H9 (cell line): Measurements from ENCODE around the gene NPAS1. TPM values are rescaled to one million over a fixed set of nuclear protein-coding genes. Genes with fewer than 3 reads are reported as not detected.
"Not testable (repeated sequence)": the region's sequence is repeated elsewhere in the genome, so short reads cannot be mapped to it uniquely, and the experiment has no call there.

Experiments used
- DNase-seq: peaks from one replicate; pipeline ENCODE4 v3.0.0-alpha.2; 2017
- H2AFZ ChIP-seq: one replicate; pipeline ENCODE4 v1.6.1; 2013; ENCODE audit warnings: mild to moderate bottlenecking, low read length, control low read depth, moderate library complexity
- H2AK5ac ChIP-seq: 2 replicates; pipeline ENCODE4 v1.6.1; 2013; ENCODE audit warnings: low read length, control low read depth, mixed read lengths; ENCODE audit not compliant: insufficient read length
- H2BK120ac ChIP-seq: one replicate; pipeline ENCODE4 v1.6.1; 2013; ENCODE audit warnings: low read depth, mild to moderate bottlenecking, low read length, control low read depth, inconsistent platforms; ENCODE audit not compliant: poor library complexity, severe bottlenecking
- H2BK12ac ChIP-seq: 2 replicates; pipeline ENCODE4 v1.6.1; 2013; ENCODE audit warnings: low read length, control low read depth, mixed read lengths, low read depth; ENCODE audit not compliant: insufficient read length
- H2BK15ac ChIP-seq: 2 replicates; pipeline ENCODE4 v1.6.1; 2013; ENCODE audit warnings: low read depth, low read length, control low read depth
- H2BK20ac ChIP-seq: one replicate; pipeline ENCODE4 v1.6.1; 2013; ENCODE audit warnings: low read depth, mild to moderate bottlenecking, low read length, control low read depth, inconsistent platforms; ENCODE audit not compliant: poor library complexity, severe bottlenecking
- H2BK5ac ChIP-seq: 2 replicates; pipeline ENCODE4 v1.6.1; 2013; ENCODE audit warnings: low read length, control low read depth, mixed read lengths; ENCODE audit not compliant: insufficient read length
- H3K14ac ChIP-seq: 2 replicates; pipeline ENCODE4 v1.6.1; 2013; ENCODE audit warnings: low read length, control low read depth; ENCODE audit not compliant: insufficient read depth
- H3K18ac ChIP-seq: 2 replicates; pipeline ENCODE4 v1.6.1; 2013; ENCODE audit warnings: low read depth, mild to moderate bottlenecking, mixed read lengths, low read length, control low read depth; ENCODE audit not compliant: insufficient read length
- H3K23ac ChIP-seq: 2 replicates; pipeline ENCODE4 v1.6.1; 2013; ENCODE audit warnings: low read length, control low read depth, mixed read lengths, low read depth; ENCODE audit not compliant: insufficient read length
- H3K23me2 ChIP-seq: 2 replicates; pipeline ENCODE4 v1.6.1; 2013; ENCODE audit warnings: low read depth, mild to moderate bottlenecking, mixed read lengths, low read length, control low read depth; ENCODE audit not compliant: insufficient read length, poor library complexity, severe bottlenecking
- H3K27ac ChIP-seq: 2 replicates; pipeline ENCODE4 v1.5.1; 2013; ENCODE audit warnings: low read length, control low read depth, mixed read lengths, low read depth; ENCODE audit not compliant: insufficient read length
- H3K27me3 ChIP-seq: 2 replicates; pipeline ENCODE4 v1.6.1; 2013; ENCODE audit warnings: low read length, control low read depth, inconsistent platforms; ENCODE audit not compliant: insufficient read depth
- H3K4ac ChIP-seq: 2 replicates; pipeline ENCODE4 v1.6.1; 2013; ENCODE audit warnings: low read depth, mild to moderate bottlenecking, control low read depth, inconsistent platforms, low read length, moderate library complexity
- H3K4me1 ChIP-seq: 2 replicates; pipeline ENCODE4 v1.6.1; 2013; ENCODE audit warnings: low read length, control low read depth, inconsistent platforms; ENCODE audit not compliant: insufficient read depth
- H3K4me2 ChIP-seq: 2 replicates; pipeline ENCODE4 v1.6.1; 2013; ENCODE audit warnings: low read length, control low read depth, mixed read lengths; ENCODE audit not compliant: insufficient read length, insufficient read depth
- H3K56ac ChIP-seq: 2 replicates; pipeline ENCODE4 v1.6.1; 2013; ENCODE audit warnings: low read depth, mild to moderate bottlenecking, mixed read lengths, low read length, control low read depth; ENCODE audit not compliant: insufficient read length
- H3K79me1 ChIP-seq: 2 replicates; pipeline ENCODE4 v1.6.1; 2013; ENCODE audit warnings: low read depth, mild to moderate bottlenecking, moderate library complexity, low read length, control low read depth, inconsistent platforms; ENCODE audit not compliant: insufficient read depth, poor library complexity, severe bottlenecking
- H3K79me2 ChIP-seq: 2 replicates; pipeline ENCODE4 v1.6.1; 2013; ENCODE audit warnings: low read length, control low read depth, inconsistent platforms; ENCODE audit not compliant: insufficient read depth
- H3K9ac ChIP-seq: 2 replicates; pipeline ENCODE4 v1.6.1; 2013; ENCODE audit warnings: low read length, control low read depth, mixed read lengths; ENCODE audit not compliant: insufficient read length; ENCODE audit errors: extremely low read depth
- H3K9me3 ChIP-seq: one replicate; pipeline ENCODE4 v1.6.1; 2013; ENCODE audit warnings: low read depth, low read length, inconsistent platforms; ENCODE audit not compliant: control insufficient read depth
- H3T11ph ChIP-seq: one replicate; pipeline ENCODE4 v1.6.1; 2013; ENCODE audit warnings: mild to moderate bottlenecking, low read length, control low read depth, inconsistent platforms
- H4K20me1 ChIP-seq: one replicate; pipeline ENCODE4 v1.6.1; 2013; ENCODE audit not compliant: control insufficient read depth, insufficient read length, insufficient read depth
- H4K5ac ChIP-seq: 2 replicates; pipeline ENCODE4 v1.6.1; 2013; ENCODE audit warnings: low read depth, mild to moderate bottlenecking, mixed read lengths, low read length, control low read depth; ENCODE audit not compliant: insufficient read length
- H4K8ac ChIP-seq: replicated peaks from 2 replicates; pipeline ENCODE4 v1.6.1; 2013; ENCODE audit warnings: low read length, control low read depth, mixed read lengths, low read depth; ENCODE audit not compliant: insufficient read length
- H4K91ac ChIP-seq: 2 replicates; pipeline ENCODE4 v1.6.1; 2013; ENCODE audit warnings: low read depth, mild to moderate bottlenecking, moderate library complexity, mixed read lengths, low read length, control low read depth; ENCODE audit not compliant: insufficient read length
- H3K27ac Mint-ChIP-seq, 3 experiments: 2 replicates in 2 of 3; 3 replicates in 1 of 3; pipeline ENCODE4 v1.8.0; 2020 to 2021; ENCODE audit warnings: mixed read lengths in 3 of 3, mild to moderate bottlenecking in 1 of 3, moderate library complexity in 1 of 3
- H3K27me3 Mint-ChIP-seq: 2 replicates; pipeline ENCODE4 v1.8.0; 2021; ENCODE audit warnings: low read depth, mild to moderate bottlenecking, moderate library complexity, mixed read lengths
- H3K36me3 Mint-ChIP-seq, 3 experiments: 2 replicates in 2 of 3; 3 replicates in 1 of 3; pipeline ENCODE4 v1.8.0; 2020 to 2021; ENCODE audit warnings: low read depth in 3 of 3, mixed read lengths in 3 of 3; ENCODE audit not compliant: insufficient read depth in 1 of 3
- H3K4me1 Mint-ChIP-seq, 2 experiments: 2 replicates each; pipeline ENCODE4 v1.8.0; 2020; ENCODE audit warnings: mixed read lengths in 2 of 2
- H3K4me3 Mint-ChIP-seq, 2 experiments: 2 replicates in 1 of 2; 3 replicates in 1 of 2; pipeline ENCODE4 v1.8.0; 2020 to 2021; ENCODE audit warnings: mild to moderate bottlenecking in 2 of 2, mixed read lengths in 2 of 2, moderate library complexity in 1 of 2
- H3K9me3 Mint-ChIP-seq, 2 experiments: 2 replicates in 1 of 2; 3 replicates in 1 of 2; pipeline ENCODE4 v1.8.0; 2020; ENCODE audit warnings: mild to moderate bottlenecking in 2 of 2, mixed read lengths in 2 of 2, moderate library complexity in 1 of 2
- whole genome bisulfite sequencing: extraction: QIAGEN DNeasy Blood & Tissue Kit; methylation state at CpG from one replicate; pipeline ENCODE4 v1.1.7; 2013; ENCODE audit warnings: missing lambda C conversion rate, low lambda C conversion rate, mixed read lengths; ENCODE audit not compliant: insufficient read length; ENCODE audit errors: extremely low coverage; 5-methylcytosine and 5-hydroxymethylcytosine counted together
- total RNA-seq: library from RNA; stranded (reverse); gene quantifications from 2 replicates; pipeline ENCODE4 v1.2.1, GENCODE V29; 2021
- TF ChIP-seq, protein P1 (sequence below): fragments of 200-600 bp; sonication (generic); conservative IDR thresholded peaks from 3 replicates; pipeline ENCODE4 v1.8.0; 2021; ENCODE audit warnings: antibody characterized with exemption, mild to moderate bottlenecking

Gene NPAS1
- total RNA-seq, 1 experiment from 2014 or later: 17.8 TPM

DNA sequence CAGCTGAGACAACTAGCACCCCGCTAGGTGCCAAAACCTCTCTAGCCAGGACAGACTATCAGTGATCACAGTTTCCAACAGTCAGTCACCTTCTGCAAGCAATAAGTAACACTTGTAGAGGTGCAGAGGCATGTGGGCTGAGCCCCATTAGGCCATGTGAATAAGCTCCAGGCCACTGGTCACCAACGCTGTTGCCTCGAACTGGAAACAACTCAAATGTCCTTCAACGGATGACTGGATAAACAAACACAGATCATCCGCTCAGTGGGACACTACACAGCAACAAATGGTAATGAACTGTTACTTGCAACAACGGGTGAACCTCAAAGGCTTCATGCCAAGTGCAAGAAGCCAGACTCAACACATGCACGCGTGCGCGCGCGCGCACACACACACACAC is 56.3 kb downstream of the NPAS1 start:
- Mint-ChIP-seq H3K4me1 (peaks cover 0 to 3% of the 10 kb centered on the region in 2 experiments; a peak in 2 of 4 replicates), H3K27me3 (no peaks in the 10 kb centered on the region), H3K4me3 (no peak overlapping the region), H3K27ac (0 out of 7 replicates have a peak overlapping the region, but pooled peaks of 1 of the 3 experiments have one; percentile 94), H3K36me3 (peaks cover 28 to 75% (median 70%) of the 10 kb centered on the region in 3 experiments; a peak in 6 of 7 replicates), H3K9me3 (no peaks in the 10 kb centered on the region)
- Histone ChIP-seq H3K9me3 (no peaks in the 10 kb centered on the region), H3K27ac (no peak overlapping the region), H3K79me1 (no peaks in the 10 kb centered on the region), H2AFZ (no peak overlapping the region), H2BK120ac (no peak overlapping the region), H3K14ac (no peak overlapping the region), H2BK20ac (no peak overlapping the region), H3K79me2 (no peaks in the 10 kb centered on the region), H4K91ac (no peak overlapping the region), H3K9ac (no peak overlapping the region), H4K20me1 (peaks cover 2% of the 10 kb centered on the region), H2BK15ac (no peak overlapping the region), H2BK12ac (no peak overlapping the region), H3K27me3 (no peaks in the 10 kb centered on the region), H3K4me2 (no peak overlapping the region), H4K5ac (no peak overlapping the region), H3K56ac (no peak overlapping the region), H3T11ph (no peak overlapping the region), H2BK5ac (no peak overlapping the region), H2AK5ac (no peak overlapping the region), H3K18ac (no peak overlapping the region), H3K23me2 (no peaks in the 10 kb centered on the region), H4K8ac (no peak overlapping the region), H3K4ac (no peak overlapping the region), H3K23ac (no peak overlapping the region), H3K4me1 (no peaks in the 10 kb centered on the region)
- TF ChIP-seq, protein P1, sequence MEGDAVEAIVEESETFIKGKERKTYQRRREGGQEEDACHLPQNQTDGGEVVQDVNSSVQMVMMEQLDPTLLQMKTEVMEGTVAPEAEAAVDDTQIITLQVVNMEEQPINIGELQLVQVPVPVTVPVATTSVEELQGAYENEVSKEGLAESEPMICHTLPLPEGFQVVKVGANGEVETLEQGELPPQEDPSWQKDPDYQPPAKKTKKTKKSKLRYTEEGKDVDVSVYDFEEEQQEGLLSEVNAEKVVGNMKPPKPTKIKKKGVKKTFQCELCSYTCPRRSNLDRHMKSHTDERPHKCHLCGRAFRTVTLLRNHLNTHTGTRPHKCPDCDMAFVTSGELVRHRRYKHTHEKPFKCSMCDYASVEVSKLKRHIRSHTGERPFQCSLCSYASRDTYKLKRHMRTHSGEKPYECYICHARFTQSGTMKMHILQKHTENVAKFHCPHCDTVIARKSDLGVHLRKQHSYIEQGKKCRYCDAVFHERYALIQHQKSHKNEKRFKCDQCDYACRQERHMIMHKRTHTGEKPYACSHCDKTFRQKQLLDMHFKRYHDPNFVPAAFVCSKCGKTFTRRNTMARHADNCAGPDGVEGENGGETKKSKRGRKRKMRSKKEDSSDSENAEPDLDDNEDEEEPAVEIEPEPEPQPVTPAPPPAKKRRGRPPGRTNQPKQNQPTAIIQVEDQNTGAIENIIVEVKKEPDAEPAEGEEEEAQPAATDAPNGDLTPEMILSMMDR: no peak
- no peak for DNase-seq
- WGBS: no CpG with 5 or more reads among the region's 13 CpGs

DNA sequence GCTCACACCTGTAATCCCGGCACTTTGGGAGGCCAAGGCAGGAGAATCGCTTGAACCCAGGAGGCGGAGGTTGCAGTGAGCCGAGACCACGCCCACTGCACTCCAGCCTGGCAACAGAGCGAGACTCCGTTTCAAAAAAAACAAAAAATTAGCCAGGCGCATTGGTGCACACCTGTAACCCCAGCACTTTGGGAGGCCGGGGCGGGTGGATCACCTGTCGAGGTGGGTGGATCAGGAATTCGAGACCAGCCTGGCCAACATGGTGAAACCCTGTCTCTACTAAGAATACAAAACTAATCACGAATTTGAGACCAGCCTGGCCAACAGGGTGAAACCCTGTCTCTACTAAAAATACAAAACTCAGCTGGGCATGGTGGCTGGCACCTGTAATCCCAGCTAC is 58.7 kb downstream of the NPAS1 start:
- H3K79me1 ChIP-seq, H2BK120ac ChIP-seq, H4K8ac ChIP-seq, H3K27ac Mint-ChIP-seq, H2BK15ac ChIP-seq, H3K9ac ChIP-seq, H3T11ph ChIP-seq, H2AFZ ChIP-seq, H3K4me1 ChIP-seq, H3K9me3 ChIP-seq, H2BK20ac ChIP-seq, H3K4ac ChIP-seq, H3K4me2 ChIP-seq, H3K18ac ChIP-seq, H3K79me2 ChIP-seq, H3K27ac ChIP-seq, H3K23me2 ChIP-seq, DNase-seq, H2BK5ac ChIP-seq, H3K23ac ChIP-seq, H3K4me1 Mint-ChIP-seq, H4K5ac ChIP-seq, H3K27me3 Mint-ChIP-seq, H3K56ac ChIP-seq, H3K14ac ChIP-seq, H3K9me3 Mint-ChIP-seq, H4K91ac ChIP-seq, H3K27me3 ChIP-seq, H2AK5ac ChIP-seq, H3K4me3 Mint-ChIP-seq, H4K20me1 ChIP-seq, H2BK12ac ChIP-seq: not testable (repeated sequence)
- no CpG with 5 or more reads among the region's 13 CpGs for WGBS
- peaks cover 23 to 80% (median 78%) of the 10 kb centered on the region in 3 experiments; a peak in 6 of 7 replicates for H3K36me3 Mint-ChIP-seq
